OCI-LY1 (cell line): ENCODE results near the gene SEPTIN10.
"Not testable (repeated sequence)": the region's sequence is repeated elsewhere in the genome, so short reads cannot be mapped to it uniquely, and the experiment has no call there.

Experiments used
- H2AFZ ChIP-seq: fragments of 200-600 bp; sonication (generic), shearing (Covaris generic); 2 replicates; pipeline ENCODE4 v1.6.0; 2014; ENCODE audit warnings: antibody characterized with exemption, mild to moderate bottlenecking, low read length
- H3F3A ChIP-seq: fragments of 200-600 bp; sonication (generic), shearing (Covaris generic); 2 replicates; pipeline ENCODE4 v1.6.0; 2014; ENCODE audit warnings: mild to moderate bottlenecking, antibody characterized with exemption, low read length, moderate library complexity; ENCODE audit not compliant: insufficient read depth
- H3K27ac ChIP-seq: fragments of 200-600 bp; sonication (generic); 2 replicates; pipeline ENCODE4 v1.5.1; 2014; ENCODE audit warnings: low read length, mixed run types, mild to moderate bottlenecking, low read depth; ENCODE audit not compliant: poor library complexity, severe bottlenecking
- H3K27me3 ChIP-seq: fragments of 200-600 bp; sonication (generic); 2 replicates; pipeline ENCODE4 v1.6.0; 2014; ENCODE audit warnings: antibody characterized with exemption, mild to moderate bottlenecking, low read length, moderate library complexity; ENCODE audit not compliant: insufficient read depth
- H3K36me3 ChIP-seq: fragments of 200-600 bp; sonication (generic); 2 replicates; pipeline ENCODE4 v1.6.1; 2014; ENCODE audit warnings: mild to moderate bottlenecking, antibody characterized with exemption, low read length, moderate library complexity, mixed read lengths; ENCODE audit not compliant: insufficient read depth
- H3K4me1 ChIP-seq: fragments of 200-600 bp; sonication (generic); 2 replicates; pipeline ENCODE4 v1.5.1; 2014; ENCODE audit warnings: mild to moderate bottlenecking, low read length, moderate library complexity; ENCODE audit not compliant: insufficient read depth, severe bottlenecking
- H3K4me2 ChIP-seq: fragments of 200-600 bp; sonication (generic), shearing (Covaris generic); 2 replicates; pipeline ENCODE4 v1.6.1; 2014; ENCODE audit warnings: low read length
- H3K4me3 ChIP-seq: fragments of 200-600 bp; sonication (generic); 2 replicates; pipeline ENCODE4 v1.5.1; 2014; ENCODE audit warnings: low read length, low read depth, mild to moderate bottlenecking, mixed read lengths; ENCODE audit not compliant: poor library complexity, severe bottlenecking
- H3K79me2 ChIP-seq: fragments of 200-600 bp; shearing (Covaris generic); 2 replicates; pipeline ENCODE4 v1.6.1; 2016; ENCODE audit warnings: mixed run types, low read length, mixed read lengths; ENCODE audit not compliant: insufficient read depth
- H3K9ac ChIP-seq: fragments of 200-600 bp; sonication (generic), shearing (Covaris generic); 2 replicates; pipeline ENCODE4 v1.6.1; 2014; ENCODE audit warnings: mild to moderate bottlenecking, low read length, mixed read lengths
- H3K9me2 ChIP-seq: fragments of 200-600 bp; sonication (generic), shearing (Covaris generic); 2 replicates; pipeline ENCODE4 v1.6.1; 2014; ENCODE audit warnings: low read depth, mild to moderate bottlenecking, low read length, mixed read lengths
- H3K9me3 ChIP-seq: fragments of 200-600 bp; shearing (Covaris generic); 2 replicates; pipeline ENCODE4 v1.6.1; 2014; ENCODE audit warnings: low read length, mixed read lengths
- H4K20me1 ChIP-seq: fragments of 200-600 bp; sonication (generic), shearing (Covaris generic); 2 replicates; pipeline ENCODE4 v1.6.0; 2016; ENCODE audit warnings: mild to moderate bottlenecking, low read length; ENCODE audit not compliant: insufficient read depth
- CTCF ChIP-seq: fragments of 200-600 bp; sonication (generic), shearing (Covaris generic); IDR thresholded peaks from 2 replicates; pipeline ENCODE4 v1.5.1; 2017; ENCODE audit warnings: mild to moderate bottlenecking, antibody characterized with exemption, low read length, moderate library complexity, mixed read lengths
- EZH2 ChIP-seq: fragments of 200-600 bp; sonication (generic), shearing (Covaris generic); IDR thresholded peaks from 2 replicates; pipeline ENCODE4 v1.8.0; 2017; ENCODE audit warnings: borderline replicate concordance, mixed run types, mild to moderate bottlenecking, antibody characterized with exemption, low read length, moderate library complexity, mixed read lengths

Gene SEPTIN10

GRCh38 chr2:109646961-109647360 is 33.2 kb upstream of the SEPTIN10 start:
- Histone ChIP-seq H3K36me3 (no peaks in the 10 kb centered on the region), H3K4me3 (no peak overlapping the region), H3K9me3 (no peaks in the 10 kb centered on the region), H3K27ac (no peak overlapping the region), H3F3A (no peaks in the 10 kb centered on the region), H2AFZ (no peak overlapping the region), H4K20me1 (no peaks in the 10 kb centered on the region), H3K4me1 (no peaks in the 10 kb centered on the region), H3K79me2 (no peaks in the 10 kb centered on the region), H3K9ac (no peak overlapping the region), H3K9me2 (no peaks in the 10 kb centered on the region), H3K27me3 (no peaks in the 10 kb centered on the region), H3K4me2 (no peak overlapping the region)
- TF ChIP-seq EZH2 (no peak), CTCF (no peak)

GRCh38 chr2:109645412-109646184 is 31.8 kb upstream of the SEPTIN10 start:
- Histone ChIP-seq H3K4me1 (no peaks in the 10 kb centered on the region), H3K27me3 (no peaks in the 10 kb centered on the region), H3K27ac (no peak overlapping the region), H3K9me2 (no peaks in the 10 kb centered on the region), H3F3A (no peaks in the 10 kb centered on the region), H3K4me3 (no peak overlapping the region), H4K20me1 (no peaks in the 10 kb centered on the region), H3K79me2 (no peaks in the 10 kb centered on the region), H3K9me3 (no peaks in the 10 kb centered on the region), H3K36me3 (no peaks in the 10 kb centered on the region), H2AFZ (no peak overlapping the region), H3K4me2 (no peak overlapping the region), H3K9ac (no peak overlapping the region)
- no peak for TF ChIP-seq EZH2
- TF ChIP-seq CTCF: no peak

GRCh38 chr2:109644571-109645275 is 31.0 kb upstream of the SEPTIN10 start:
- H3K9ac ChIP-seq: no peak overlapping the region
- no peaks in the 10 kb centered on the region for H3K9me2 ChIP-seq
- no peaks in the 10 kb centered on the region for H3K36me3 ChIP-seq
- no peaks in the 10 kb centered on the region for H3F3A ChIP-seq
- TF ChIP-seq EZH2 (no peak), CTCF (no peak)
- no peaks in the 10 kb centered on the region for H3K9me3 ChIP-seq
- H3K27ac ChIP-seq: no peak overlapping the region
- no peaks in the 10 kb centered on the region for H3K79me2 ChIP-seq
- H3K4me3 ChIP-seq: no peak overlapping the region
- no peaks in the 10 kb centered on the region for H3K27me3 ChIP-seq
- no peaks in the 10 kb centered on the region for H4K20me1 ChIP-seq
- H3K4me2 ChIP-seq: no peak overlapping the region
- H3K4me1 ChIP-seq: no peaks in the 10 kb centered on the region
- no peak overlapping the region for H2AFZ ChIP-seq

- not testable (repeated sequence) for H3K27ac ChIP-seq, H3K4me3 ChIP-seq, H3K9me2 ChIP-seq, H3K27me3 ChIP-seq, H2AFZ ChIP-seq, H3K4me1 ChIP-seq, H3K9me3 ChIP-seq, H3K79me2 ChIP-seq, H3F3A ChIP-seq, H3K36me3 ChIP-seq, H4K20me1 ChIP-seq, H3K4me2 ChIP-seq, H3K9ac ChIP-seq
These were observed 26.2 kb upstream of the SEPTIN10 start for GRCh38 chr2:109640000-109640399.
